GM12878 (cell line): ENCODE data around the gene WNK2. TPM values are rescaled to one million over a fixed set of nuclear protein-coding genes. Genes with fewer than 3 reads are reported as not detected.

ENCODE experiments used
- ATAC-seq: fragments of 200-7000 bp; cut with Tn5 transposase; 3 replicates; pipeline ENCODE4 v1.9.1; 2020; ENCODE audit warnings: mild to moderate bottlenecking, moderate library complexity
- BruUV-seq: library from RNA; stranded (reverse); fragments of 400-500 nt; replicated peaks from 2 replicates; lab custom pipeline; 2021; lab: Mats Ljungman, UMichigan
- CTCF ChIA-PET: fragments of 300-600 bp; sonication (Branson Sonifier 250); formaldehyde crosslinking; extraction: SDS; loops from one replicate; lab custom pipeline; 2021; ENCODE audit warnings: inconsistent platforms; lab: Yijun Ruan, JAX
- POLR2A ChIA-PET: fragments of 350-600 bp; formaldehyde crosslinking; extraction: SDS; loops from one replicate; lab custom pipeline; 2021; ENCODE audit warnings: inconsistent platforms; lab: Charles Lee
- RAD21 ChIA-PET: fragments of 300-600 bp; sonication (Branson Sonifier 250); formaldehyde crosslinking; loops from one replicate; lab custom pipeline; 2023; ENCODE audit warnings: antibody characterized with exemption; ENCODE audit not compliant: unreplicated experiment; lab: Charles Lee
- SMC1A ChIA-PET: fragments of 300-600 bp; sonication (Branson Sonifier 250); formaldehyde crosslinking; loops from one replicate; lab custom pipeline; 2023; ENCODE audit not compliant: unreplicated experiment, uncharacterized antibody; lab: Charles Lee
- DNase-seq: peaks from one replicate; pipeline ENCODE4 v3.0.0-alpha.2; 2011; ENCODE audit warnings: low read depth, low spot score
- FAIRE-seq: peaks from 3 replicates; lab custom pipeline; 2011; peaks lifted over from hg19 to GRCh38; lab: Jason Lieb, UNC
- H2AFZ ChIP-seq: 2 replicates; pipeline ENCODE4 v1.6.0; 2011; ENCODE audit warnings: low read depth, low read length, control low read depth; ENCODE audit not compliant: control insufficient read depth
- H3K27ac ChIP-seq: 2 replicates; pipeline ENCODE4 v1.5.1; 2011; ENCODE audit warnings: control low read depth; ENCODE audit not compliant: control insufficient read depth, insufficient read depth
- H3K27me3 ChIP-seq, 2 experiments: replicated peaks in 1 of 2; 2 replicates each; pipeline versions ENCODE4 v1.6.0 to v1.6.1; 2011; ENCODE audit warnings: low read length in 1 of 2; ENCODE audit not compliant: control insufficient read depth in 2 of 2, insufficient read depth in 2 of 2
- H3K36me3 ChIP-seq, 2 experiments: 2 replicates each; pipeline ENCODE4 v1.5.1; 2011; ENCODE audit warnings: low read length in 1 of 2; ENCODE audit not compliant: control insufficient read depth in 2 of 2, insufficient read depth in 2 of 2
- H3K4me1 ChIP-seq: 2 replicates; pipeline ENCODE4 v1.6.1; 2011; ENCODE audit warnings: mild to moderate bottlenecking, low read length, moderate library complexity, mixed read lengths; ENCODE audit not compliant: control insufficient read depth, insufficient read depth
- H3K4me2 ChIP-seq: 2 replicates; pipeline ENCODE4 v1.6.0; 2011; ENCODE audit warnings: control low read depth; ENCODE audit not compliant: control insufficient read depth, insufficient read depth
- H3K4me3 ChIP-seq: fragments of 200-600 bp; sonication (generic); 2 replicates; pipeline ENCODE4 v1.5.1; 2016
- H3K79me2 ChIP-seq: 2 replicates; pipeline ENCODE4 v1.6.0; 2011; ENCODE audit warnings: low read length; ENCODE audit not compliant: control insufficient read depth, insufficient read depth
- H3K9ac ChIP-seq: 2 replicates; pipeline ENCODE4 v1.8.0; 2011; ENCODE audit warnings: low read length, control low read depth, mixed read lengths; ENCODE audit not compliant: control insufficient read depth, insufficient read depth
- H3K9me3 ChIP-seq: replicated peaks from 3 replicates; pipeline ENCODE4 v1.5.1; 2011; ENCODE audit warnings: mild to moderate bottlenecking, low read length; ENCODE audit not compliant: control insufficient read depth, insufficient read depth
- H4K20me1 ChIP-seq: 2 replicates; pipeline ENCODE4 v1.6.0; 2011; ENCODE audit not compliant: control insufficient read depth, insufficient read depth
- ATF7 ChIP-seq: fragments of 450-650 bp; IDR thresholded peaks from 2 replicates; pipeline ENCODE4 v1.6.1; 2016; ENCODE audit warnings: low read depth, mild to moderate bottlenecking
- E2F4 ChIP-seq: IDR thresholded peaks from 2 replicates; pipeline ENCODE4 v1.6.1; 2012; ENCODE audit warnings: low read depth, low read length, improper control_type of control experiment
- FOS ChIP-seq: IDR thresholded peaks from 3 replicates; pipeline ENCODE4 v1.6.1; 2011; ENCODE audit warnings: borderline replicate concordance; ENCODE audit not compliant: insufficient read length; ENCODE audit errors: extremely low read depth
- HDAC2 ChIP-seq: fragments of 200-600 bp; sonication (generic); IDR thresholded peaks from 2 replicates; pipeline ENCODE4 v1.6.1; 2017
- JUND ChIP-seq: IDR thresholded peaks from 2 replicates; pipeline ENCODE4 v1.6.1; 2012; ENCODE audit warnings: low read depth, mild to moderate bottlenecking, low read length, improper control_type of control experiment, moderate library complexity
- PAX5 ChIP-seq: IDR thresholded peaks from 2 replicates; pipeline ENCODE4 v1.6.1; 2011; ENCODE audit warnings: low read depth, low read length, borderline replicate concordance
- PAX8 ChIP-seq: fragments of 450-650 bp; IDR thresholded peaks from 2 replicates; pipeline ENCODE4 v1.6.1; 2017; ENCODE audit warnings: mild to moderate bottlenecking, moderate library complexity
- SKIL ChIP-seq: fragments of 450-650 bp; IDR thresholded peaks from 2 replicates; pipeline ENCODE4 v1.6.1; 2017; ENCODE audit warnings: mild to moderate bottlenecking, low read depth, inconsistent platforms; ENCODE audit not compliant: poor library complexity, severe bottlenecking
- TCF3 ChIP-seq: IDR thresholded peaks from 2 replicates; pipeline ENCODE4 v1.6.1; 2012; ENCODE audit warnings: low read depth, mild to moderate bottlenecking, low read length, borderline replicate concordance; ENCODE audit not compliant: insufficient read depth
- WGBS: methylation state at CpG from one replicate; pipeline ENCODE4 v1.1.6; 2016; ENCODE audit warnings: low lambda C conversion rate; ENCODE audit not compliant: insufficient replicate concordance, insufficient coverage; ENCODE audit errors: missing lambda C conversion rate; 5-methylcytosine and 5-hydroxymethylcytosine counted together
- in situ Hi-C: fragments of 300-500 bp; cut with MboI; formaldehyde crosslinking; loops from 9 replicates; pipeline ENCODE4 v1.14.3; 2018; ENCODE audit warnings: mixed read lengths
- intact Hi-C: fragments of 100-400 bp; cut with micrococcal nuclease; formaldehyde crosslinking; loops from one replicate; pipeline ENCODE4 v1.14.2; 2022; ENCODE audit not compliant: unreplicated experiment
- polyA plus RNA-seq, 11 experiments: library from polyadenylated mRNA; depleted of rRNA in 4 of 11; unstranded in 6 of 11; stranded (reverse) in 5 of 11; fragments of >200 nt; fragmentation: Nextera tagmentation in 4 of 11; fragmentation: Illumina TruSeq in 1 of 11; extraction: Ambion mirVana in 4 of 11; extraction: Trizol in 1 of 11; gene quantifications; 1 replicate in 1 of 11; 2 replicates in 10 of 11; pipeline versions ENCODE4 v1.2.1 to v1.2.3, GENCODE V29; 2011 to 2016; ENCODE audit warnings: inconsistent platforms in 2 of 11, missing spikeins in 2 of 11, low read depth in 1 of 11
- total RNA-seq, 4 experiments: library from RNA; depleted of rRNA in 3 of 4; stranded (reverse); fragments of >200 nt in 3 of 4; fragmentation: Illumina TruSeq in 1 of 4; extraction: Trizol in 1 of 4; gene quantifications; 2 replicates each; pipeline versions ENCODE4 v1.2.1 to v1.2.3, GENCODE V29; 2013 to 2021

Gene WNK2
- total and polyA plus RNA-seq, 10 of the 15 experiments (the other 5 are each of a cell fraction or from before 2014, with no cell fraction given): 0.15 TPM; not detected in 9

- in situ Hi-C loops (no loop called here), intact Hi-C loops (no loop called here)
- POLR2A ChIA-PET: interaction anchor here (0.6 kb wide), 1 partner anchor 270 kb away, joined by 3 read pairs; no protein-coding TSS in a partner anchor
- no peaks in the 10 kb centered on the region for H3K4me1 ChIP-seq
- H3K27me3 ChIP-seq: peaks cover 0 to 4% of the 10 kb centered on the region in 2 experiments; a peak in 3 of 4 replicates
- BruUV-seq: no TSS peak
- no peak overlapping the region for H2AFZ ChIP-seq
- H3K4me3 ChIP-seq: no peak overlapping the region
- H3K9ac ChIP-seq: no peak overlapping the region
- SMC1A ChIA-PET: no interaction called here
- CTCF ChIA-PET: no interaction called here
- H3K27ac ChIP-seq: no peak overlapping the region
- no peak overlapping the region for H3K4me2 ChIP-seq
- no peaks in the 10 kb centered on the region for H3K36me3 ChIP-seq
- TF ChIP-seq JUND (no peak), PAX5 (no peak), FOS (no peak), E2F4 (no peak), HDAC2 (no peak), PAX8 (no peak), ATF7 (no peak), TCF3 (no peak), SKIL (no peak)
- RAD21 ChIA-PET: no interaction called here
- H3K9me3 ChIP-seq: no peaks in the 10 kb centered on the region
- no peaks in the 10 kb centered on the region for H3K79me2 ChIP-seq
- WGBS: 7% methylated on average over 6 of the region's 6 CpGs
- no peak for DNase-seq
- ATAC-seq: peak; percentile 24; the same call in 2 of the 3 replicates
- FAIRE-seq: no peak
- no peaks in the 10 kb centered on the region for H4K20me1 ChIP-seq
Measured at GRCh38 chr9:93286252-93287188, 102.6 kb downstream of the WNK2 start.
